ENCODE measurements around the gene KRT35.

- TF ChIP-seq EP300 (IDR thresholded peaks at IDR 0.05), result no peak
- TF ChIP-seq CTCF (IDR thresholded peaks at IDR 0.05), result no peak
- no peak for TF ChIP-seq POLR2A (IDR thresholded peaks at IDR 0.05)
Observed at GRCh38 chr17:41429667-41430066, 51.3 kb downstream of the KRT35 start.
